Mucosa of descending colon (tissue), 3 donors: Measurements from ENCODE around the gene CHURC1. TPM values are rescaled to one million over a fixed set of nuclear protein-coding genes. Genes with fewer than 3 reads are reported as not detected.

ENCODE experiments used
- ATAC-seq: fragments of 200-7000 bp; cut with Tn5 transposase; one replicate; pipeline ENCODE4 v1.9.1; 2020; ENCODE audit warnings: mild to moderate bottlenecking, moderate library complexity
- DNase-seq, 3 donors: peaks; one replicate each; pipeline ENCODE4 v3.0.0-alpha.2; 2020
- H3K36me3 ChIP-seq: fragments of 200-600 bp; one replicate; pipeline ENCODE4 v1.8.0; 2021; ENCODE audit warnings: low read depth, mild to moderate bottlenecking
- H3K4me1 ChIP-seq: fragments of 200-600 bp; one replicate; pipeline ENCODE4 v1.8.0; 2021; ENCODE audit warnings: low read depth, mild to moderate bottlenecking
- H3K4me3 ChIP-seq: fragments of 200-600 bp; one replicate; pipeline ENCODE4 v1.8.0; 2021; ENCODE audit warnings: mild to moderate bottlenecking
- H3K9me3 ChIP-seq: fragments of 200-600 bp; one replicate; pipeline ENCODE4 v1.8.0; 2021; ENCODE audit warnings: mild to moderate bottlenecking
- intact Hi-C, 2 donors: fragments of 100-400 bp; cut with DNase I in 1 of 2; cut with micrococcal nuclease in 1 of 2; formaldehyde crosslinking; loops; one replicate each; pipeline versions ENCODE4 v1.11.0 to v1.11.1; 2022; cut with DNase I, micrococcal nuclease
- total RNA-seq, 3 donors: library from RNA; stranded (reverse); fragmentation: NEBNext Ultra II Directional in 2 of 3; extraction: Animal tissue kit (Norgen Biotek cat#: 25700) in 2 of 3; gene quantifications; one replicate each; pipeline versions ENCODE4 v1.2.1 to v1.2.4, GENCODE V29; 2021 to 2023
- TF ChIP-seq, protein P1 (sequence below): fragments of 200-600 bp; IDR thresholded peaks from one replicate; pipeline ENCODE4 v1.8.0; 2022; ENCODE audit warnings: antibody characterized with exemption, mild to moderate bottlenecking
- donor health status: DM: no; HTN: no; CAD: no; lungs with moderate emphysema.
- donor health status: DM: no; HTN: no; CAD: no.
- donor health status: DM: no; HTN: yes; CAD: no.

Gene CHURC1
- total RNA-seq, 3 donors from 2014 or later: 52.4 to 66.5 (median 65.4) TPM

DNA sequence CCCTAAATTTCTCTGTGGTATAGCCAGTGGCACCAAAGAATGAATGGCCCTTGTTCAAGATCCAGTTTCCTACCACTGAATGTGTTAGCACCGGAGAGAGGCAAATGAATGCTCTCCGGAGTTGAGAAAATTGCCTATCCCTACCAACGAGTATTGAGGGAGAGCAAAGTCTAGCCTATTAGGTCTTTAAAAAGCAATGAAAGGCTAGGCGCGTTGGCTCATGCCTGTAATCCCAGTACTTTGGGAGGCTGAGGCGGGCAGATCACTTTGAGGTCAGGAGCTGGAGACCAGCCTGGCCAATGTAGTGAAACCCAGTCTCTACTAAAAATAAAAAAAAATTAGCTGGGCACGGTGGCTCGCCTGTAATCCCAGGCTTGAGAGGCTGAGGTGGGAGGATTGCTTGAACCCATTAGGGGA, 58.8 kb downstream of the CHURC1 start:
- TF ChIP-seq, protein P1, sequence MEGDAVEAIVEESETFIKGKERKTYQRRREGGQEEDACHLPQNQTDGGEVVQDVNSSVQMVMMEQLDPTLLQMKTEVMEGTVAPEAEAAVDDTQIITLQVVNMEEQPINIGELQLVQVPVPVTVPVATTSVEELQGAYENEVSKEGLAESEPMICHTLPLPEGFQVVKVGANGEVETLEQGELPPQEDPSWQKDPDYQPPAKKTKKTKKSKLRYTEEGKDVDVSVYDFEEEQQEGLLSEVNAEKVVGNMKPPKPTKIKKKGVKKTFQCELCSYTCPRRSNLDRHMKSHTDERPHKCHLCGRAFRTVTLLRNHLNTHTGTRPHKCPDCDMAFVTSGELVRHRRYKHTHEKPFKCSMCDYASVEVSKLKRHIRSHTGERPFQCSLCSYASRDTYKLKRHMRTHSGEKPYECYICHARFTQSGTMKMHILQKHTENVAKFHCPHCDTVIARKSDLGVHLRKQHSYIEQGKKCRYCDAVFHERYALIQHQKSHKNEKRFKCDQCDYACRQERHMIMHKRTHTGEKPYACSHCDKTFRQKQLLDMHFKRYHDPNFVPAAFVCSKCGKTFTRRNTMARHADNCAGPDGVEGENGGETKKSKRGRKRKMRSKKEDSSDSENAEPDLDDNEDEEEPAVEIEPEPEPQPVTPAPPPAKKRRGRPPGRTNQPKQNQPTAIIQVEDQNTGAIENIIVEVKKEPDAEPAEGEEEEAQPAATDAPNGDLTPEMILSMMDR: no peak
- no peaks in the 10 kb centered on the region for H3K9me3 ChIP-seq
- DNase-seq: peak in 1 of 3 donors; percentile 43
- ATAC-seq: peak; percentile 40
- H3K4me1 ChIP-seq: peaks cover 17% of the 10 kb centered on the region
- no peaks in the 10 kb centered on the region for H3K36me3 ChIP-seq
- intact Hi-C loops: no loop called here
- H3K4me3 ChIP-seq: no peak overlapping the region

DNA sequence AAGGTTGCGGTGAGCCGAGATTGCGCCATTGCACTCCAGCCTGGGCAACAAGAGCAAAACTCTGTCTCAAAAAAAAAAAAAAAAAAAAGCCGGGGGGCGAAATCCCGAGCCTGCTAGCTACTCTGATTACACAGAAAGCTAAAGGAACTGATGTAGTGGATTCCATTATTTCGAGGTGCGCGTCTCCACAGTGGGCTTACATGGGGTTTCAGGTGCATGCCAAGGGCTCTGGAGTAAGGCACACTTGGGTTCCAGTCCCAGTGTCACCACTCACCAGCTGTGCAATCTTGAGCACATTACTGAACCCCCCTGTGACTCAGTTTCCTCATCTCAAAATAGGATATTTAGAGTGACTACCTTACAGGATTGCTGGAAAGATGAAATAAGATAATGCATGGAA, 59.6 kb downstream of the CHURC1 start:
- TF ChIP-seq, protein P1: no peak
- no peak for ATAC-seq
- H3K36me3 ChIP-seq: no peaks in the 10 kb centered on the region
- no peaks in the 10 kb centered on the region for H3K9me3 ChIP-seq
- intact Hi-C loops: no loop called here
- DNase-seq: no peak
- H3K4me1 ChIP-seq: peaks cover 17% of the 10 kb centered on the region
- no peak overlapping the region for H3K4me3 ChIP-seq

DNA sequence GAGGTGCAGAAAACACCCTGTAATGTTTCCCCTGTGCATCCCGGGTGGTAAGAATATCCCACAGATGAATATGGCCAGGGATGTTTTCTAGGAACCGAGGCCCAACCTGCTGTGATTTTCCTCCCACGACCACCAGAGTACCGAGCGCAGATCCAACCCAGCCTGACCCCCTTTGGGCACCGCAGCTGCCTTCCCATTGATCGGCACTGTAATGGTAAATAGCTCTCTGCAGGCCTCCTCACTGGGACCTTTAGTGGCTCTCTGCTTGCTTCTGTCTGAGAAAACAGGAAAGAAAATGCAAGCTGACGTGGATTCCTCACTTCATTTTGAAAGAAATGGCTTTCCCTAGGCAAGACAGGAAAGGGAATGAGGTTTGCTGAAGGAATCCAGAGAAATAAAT, 60.3 kb downstream of the CHURC1 start:
- ATAC-seq: no peak
- no peaks in the 10 kb centered on the region for H3K36me3 ChIP-seq
- no peaks in the 10 kb centered on the region for H3K9me3 ChIP-seq
- peaks cover 17% of the 10 kb centered on the region for H3K4me1 ChIP-seq
- no peak for DNase-seq
- TF ChIP-seq, protein P1: no peak
- H3K4me3 ChIP-seq: no peak overlapping the region
- intact Hi-C loops: no loop called here

DNA sequence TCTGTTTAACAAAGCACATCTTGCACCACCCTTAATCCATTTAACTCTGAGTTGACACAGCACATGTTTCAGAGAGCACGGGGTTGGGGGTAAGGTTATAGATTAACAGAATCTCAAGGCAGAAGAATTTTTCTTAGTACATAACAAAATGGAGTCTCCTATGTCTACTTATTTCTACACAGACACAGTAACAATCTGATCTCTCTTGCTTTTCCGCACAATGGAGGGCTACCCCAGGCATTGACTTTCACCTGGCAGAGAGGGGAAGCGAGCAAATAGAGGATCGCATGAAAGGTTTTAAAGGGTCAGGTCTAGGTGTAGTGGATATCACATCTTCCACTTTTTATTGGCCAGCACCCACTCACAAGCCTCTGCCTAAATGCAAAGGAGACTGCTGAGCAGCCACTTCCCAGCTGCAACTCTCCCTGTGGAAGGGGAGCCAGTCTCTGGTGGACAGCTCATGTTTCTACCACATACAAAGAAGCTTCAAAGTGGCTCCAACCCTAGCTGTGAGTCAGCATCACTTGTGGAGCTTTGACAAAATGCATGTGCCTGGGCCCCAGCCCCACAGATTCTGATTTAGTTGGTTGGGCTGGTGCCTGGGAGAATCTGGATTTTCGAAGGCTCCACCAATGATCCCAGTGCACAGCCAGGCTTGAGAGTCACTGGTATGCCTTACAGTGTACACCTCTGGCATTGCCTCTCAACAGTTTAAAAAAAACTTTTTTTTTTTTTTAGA, 65.2 kb downstream of the CHURC1 start:
- ATAC-seq (peak; percentile 8), DNase-seq (no peak)
- H3K36me3 ChIP-seq: no peaks in the 10 kb centered on the region
- H3K9me3 ChIP-seq: no peaks in the 10 kb centered on the region
- TF ChIP-seq, protein P1: no peak
- no peak overlapping the region for H3K4me3 ChIP-seq
- intact Hi-C loops: loop anchor here in 1 of 2 donors (10.0 kb wide), 1 partner anchor 155 kb away; no protein-coding TSS in a partner anchor
- no peaks in the 10 kb centered on the region for H3K4me1 ChIP-seq

DNA sequence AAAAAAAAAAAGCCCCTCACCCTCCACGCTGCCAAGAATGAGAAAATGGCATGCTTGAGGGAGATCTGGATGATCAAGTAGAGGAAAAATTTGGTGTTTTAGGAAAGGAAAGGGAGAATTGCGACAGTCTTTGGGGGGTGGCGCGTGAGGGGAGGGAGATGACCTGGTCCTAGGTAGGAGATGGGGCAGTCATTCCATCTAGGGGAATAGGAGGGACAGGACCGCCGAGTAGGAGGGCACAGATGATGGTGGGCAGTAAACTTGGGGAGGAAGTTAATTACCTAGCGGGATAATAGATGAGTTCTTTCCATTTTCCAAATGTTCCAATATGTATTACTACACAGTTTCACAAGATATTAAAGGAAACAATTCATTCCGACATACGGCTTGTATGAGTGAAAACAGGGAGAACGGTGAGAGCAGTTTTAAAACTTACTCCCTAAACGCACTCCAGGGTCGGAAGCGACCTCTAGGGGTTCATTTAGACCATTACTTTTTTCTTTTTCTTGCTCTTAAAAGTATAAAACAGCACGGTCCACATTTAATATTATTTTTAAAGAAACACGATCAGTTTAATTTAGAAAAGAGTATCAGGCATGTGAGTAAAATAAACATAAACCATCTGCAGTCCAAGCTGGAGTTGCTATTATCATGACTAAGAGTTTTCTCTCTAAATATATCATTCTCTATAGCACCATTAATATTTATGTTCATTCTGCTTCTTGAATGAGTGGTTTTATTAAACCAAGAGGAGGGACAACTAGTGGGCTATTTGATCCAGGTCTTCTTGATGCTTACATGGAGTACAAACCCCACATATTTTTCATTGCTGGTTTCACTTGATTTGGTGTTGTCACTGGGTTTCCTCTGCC, 69.4 kb downstream of the CHURC1 start:
- Histone ChIP-seq H3K36me3 (no peaks in the 10 kb centered on the region), H3K9me3 (no peaks in the 10 kb centered on the region), H3K4me1 (peaks cover 16% of the 10 kb centered on the region), H3K4me3 (no peak overlapping the region)
- ATAC-seq: no peak
- TF ChIP-seq, protein P1: no peak
- intact Hi-C loops: loop anchor here in 1 of 2 donors (10.0 kb wide), 1 partner anchor 159 kb away; no protein-coding TSS in a partner anchor
- peak in 1 of 3 donors; percentile 46 for DNase-seq

Other genes with a start within 250 kb of the CHURC1 start
- gene PLEKHG3, start 210.0 kb upstream of the CHURC1 start, total RNA-seq: 10 to 100 TPM; 72.0 to 96.6 (median 91.4) TPM
- 1 to 10 TPM in 1 of 3 donors, under 1 TPM in 2; 0.35 to 1.4 (median 0.51) TPM for gene SPTB, start 34.5 kb upstream of the CHURC1 start, total RNA-seq
- 100 to 1,000 TPM; 171 to 590 (median 288) TPM for gene GPX2, start 28.3 kb downstream of the CHURC1 start, total RNA-seq
- 10 to 100 TPM; 21.2 to 46.1 (median 24.0) TPM for gene RAB15, start 57.9 kb downstream of the CHURC1 start, total RNA-seq
- 10 to 100 TPM; 14.5 to 18.3 (median 14.5) TPM for gene FNTB, start 72.4 kb downstream of the CHURC1 start, total RNA-seq
- 100 to 1,000 TPM; 129 to 153 (median 147) TPM for gene MAX, start 188.1 kb downstream of the CHURC1 start, total RNA-seq